HEK293 (cell line): ENCODE results near the gene ANGPTL4.
A peak's percentile ranks its signal among the peaks of the same experiment; 100 is the strongest.

Experiments used
- CTCF ChIA-PET: fragments of 350-600 bp; formaldehyde crosslinking; extraction: SDS; loops from one replicate; lab custom pipeline; 2021; ENCODE audit warnings: antibody characterized with exemption; lab: Yijun Ruan, JAX
- POLR2A ChIA-PET: fragments of 300-600 bp; formaldehyde crosslinking; extraction: SDS; loops from one replicate; lab custom pipeline; 2020; ENCODE audit warnings: antibody characterized with exemption, inconsistent platforms; lab: Yijun Ruan, JAX
- H3K27ac ChIP-seq: fragments of 200-500 bp; sonication (Bioruptor generic); 2 replicates; pipeline ENCODE4 v1.5.1; 2014; ENCODE audit warnings: low read depth, low read length, control low read depth, inconsistent platforms; ENCODE audit errors: extremely low read depth
- H3K36me3 ChIP-seq, 2 experiments: fragments of 200-500 bp in 1 of 2; sonication (Bioruptor generic) in 1 of 2; 1 replicate in 1 of 2; 2 replicates in 1 of 2; pipeline ENCODE4 v1.5.1; 2014 to 2017; ENCODE audit warnings: inconsistent platforms in 2 of 2, low read length in 2 of 2; ENCODE audit not compliant: control insufficient read depth in 2 of 2, insufficient read depth in 1 of 2
- H3K4me1 ChIP-seq: fragments of 200-500 bp; sonication (Bioruptor generic); 2 replicates; pipeline ENCODE4 v1.5.1; 2014; ENCODE audit warnings: mild to moderate bottlenecking, low read length, inconsistent platforms; ENCODE audit not compliant: control insufficient read depth, insufficient read depth
- H3K4me3 ChIP-seq: 2 replicates; pipeline ENCODE4 v1.5.1; 2011; ENCODE audit warnings: low read depth, mild to moderate bottlenecking, control low read depth, low read length, moderate library complexity
- H3K9me3 ChIP-seq: fragments of 200-500 bp; sonication (Bioruptor generic); 2 replicates; pipeline ENCODE4 v1.5.1; 2014; ENCODE audit warnings: low read depth, low read length, inconsistent platforms; ENCODE audit not compliant: control insufficient read depth, insufficient read depth
- BCL11B ChIP-seq: fragments of 450-650 bp; formaldehyde crosslinking; IDR thresholded peaks from 2 replicates; pipeline ENCODE4 v1.5.1; 2016; ENCODE audit warnings: low read depth, missing biosample characterization, missing genetic modification characterization
- EGR2 ChIP-seq: fragments of 450-650 bp; formaldehyde crosslinking; IDR thresholded peaks from 2 replicates; pipeline ENCODE4 v1.5.1; 2016; ENCODE audit warnings: low read depth, missing biosample characterization, missing genetic modification characterization
- GLIS1 ChIP-seq: fragments of 450-650 bp; formaldehyde crosslinking; IDR thresholded peaks from 2 replicates; pipeline ENCODE4 v1.5.1; 2016; ENCODE audit warnings: missing biosample characterization, missing genetic modification characterization
- HOXC10 ChIP-seq: sonication (generic); formaldehyde crosslinking; IDR thresholded peaks from 2 replicates; pipeline ENCODE4 v1.8.1; 2023; ENCODE audit warnings: mild to moderate bottlenecking, missing genetic modification reagents
- IKZF3 ChIP-seq: fragments of 450-650 bp; IDR thresholded peaks from 2 replicates; pipeline ENCODE4 v1.5.0; 2018; ENCODE audit warnings: missing biosample characterization, mild to moderate bottlenecking, missing genetic modification characterization, moderate library complexity
- KLF16 ChIP-seq: fragments of 450-650 bp; formaldehyde crosslinking; IDR thresholded peaks from 2 replicates; pipeline ENCODE4 v1.5.1; 2017; ENCODE audit warnings: missing biosample characterization, missing genetic modification characterization
- REPIN1 ChIP-seq: fragments of 450-650 bp; formaldehyde crosslinking; IDR thresholded peaks from 2 replicates; pipeline ENCODE4 v1.5.1; 2017; ENCODE audit warnings: missing biosample characterization, missing genetic modification characterization, low read depth
- SP7 ChIP-seq: fragments of 450-650 bp; formaldehyde crosslinking; IDR thresholded peaks from 2 replicates; pipeline ENCODE4 v1.5.1; 2016; ENCODE audit warnings: missing biosample characterization, missing genetic modification characterization
- TCF7L2 ChIP-seq: IDR thresholded peaks from 2 replicates; pipeline ENCODE4 v1.6.1; 2011; ENCODE audit warnings: low read depth, mild to moderate bottlenecking, inconsistent platforms, low read length, moderate library complexity, borderline replicate concordance
- ZBTB8A ChIP-seq: fragments of 450-650 bp; formaldehyde crosslinking; IDR thresholded peaks from 2 replicates; pipeline ENCODE4 v1.5.1; 2016; ENCODE audit warnings: missing biosample characterization, missing genetic modification characterization
- ZFHX2 ChIP-seq: fragments of 450-650 bp; formaldehyde crosslinking; conservative IDR thresholded peaks from 2 replicates; pipeline ENCODE4 v1.5.1; 2016; ENCODE audit warnings: missing biosample characterization, missing genetic modification characterization
- ZFP69B ChIP-seq: fragments of 450-650 bp; formaldehyde crosslinking; IDR thresholded peaks from 2 replicates; pipeline ENCODE4 v1.5.1; 2016; ENCODE audit warnings: missing biosample characterization, missing genetic modification characterization
- ZNF112 ChIP-seq: fragments of 450-650 bp; formaldehyde crosslinking; IDR thresholded peaks from 2 replicates; pipeline ENCODE4 v1.5.0; 2017; ENCODE audit warnings: missing biosample characterization, missing genetic modification characterization
- ZNF133 ChIP-seq: fragments of 450-650 bp; formaldehyde crosslinking; IDR thresholded peaks from 2 replicates; pipeline ENCODE4 v1.5.1; 2016; ENCODE audit warnings: missing biosample characterization, missing genetic modification characterization
- ZNF140 ChIP-seq: fragments of 450-650 bp; formaldehyde crosslinking; IDR thresholded peaks from 2 replicates; pipeline ENCODE4 v1.5.1; 2016; ENCODE audit warnings: missing biosample characterization, missing genetic modification characterization
- ZNF16 ChIP-seq: fragments of 450-650 bp; formaldehyde crosslinking; IDR thresholded peaks from 2 replicates; pipeline ENCODE4 v1.5.1; 2016; ENCODE audit warnings: low read depth, missing biosample characterization, missing genetic modification characterization
- ZNF184 ChIP-seq: fragments of 450-650 bp; IDR thresholded peaks from 2 replicates; pipeline ENCODE4 v1.5.1; 2018; ENCODE audit warnings: missing biosample characterization, mild to moderate bottlenecking, missing genetic modification characterization
- ZNF214 ChIP-seq: fragments of 450-650 bp; formaldehyde crosslinking; IDR thresholded peaks from 2 replicates; pipeline ENCODE4 v1.5.1; 2017; ENCODE audit warnings: missing biosample characterization, mild to moderate bottlenecking, missing genetic modification characterization, borderline replicate concordance
- ZNF221 ChIP-seq: fragments of 450-650 bp; formaldehyde crosslinking; IDR thresholded peaks from 2 replicates; pipeline ENCODE4 v1.5.1; 2017; ENCODE audit warnings: missing biosample characterization, missing genetic modification characterization, borderline replicate concordance
- ZNF24 ChIP-seq: fragments of 450-650 bp; formaldehyde crosslinking; IDR thresholded peaks from 2 replicates; pipeline ENCODE4 v1.5.1; 2016; ENCODE audit warnings: missing biosample characterization, missing genetic modification characterization
- ZNF324 ChIP-seq: fragments of 450-650 bp; formaldehyde crosslinking; IDR thresholded peaks from 2 replicates; pipeline ENCODE4 v1.5.1; 2016; ENCODE audit warnings: missing biosample characterization, missing genetic modification characterization
- ZNF366 ChIP-seq: fragments of 450-650 bp; formaldehyde crosslinking; conservative IDR thresholded peaks from 2 replicates; pipeline ENCODE4 v1.5.1; 2016; ENCODE audit warnings: missing biosample characterization, missing genetic modification characterization
- ZNF423 ChIP-seq: fragments of 450-650 bp; formaldehyde crosslinking; IDR thresholded peaks from 2 replicates; pipeline ENCODE4 v1.5.1; 2016; ENCODE audit warnings: missing biosample characterization, missing genetic modification characterization
- ZNF426 ChIP-seq: fragments of 450-650 bp; formaldehyde crosslinking; IDR thresholded peaks from 2 replicates; pipeline ENCODE4 v1.5.1; 2017; ENCODE audit warnings: missing biosample characterization, missing genetic modification characterization, mild to moderate bottlenecking, inconsistent platforms, moderate library complexity
- ZNF529 ChIP-seq: fragments of 450-650 bp; formaldehyde crosslinking; IDR thresholded peaks from 2 replicates; pipeline ENCODE4 v1.5.1; 2017; ENCODE audit warnings: missing genetic modification characterization, missing biosample characterization; ENCODE audit not compliant: insufficient replicate concordance
- ZNF585B ChIP-seq: fragments of 450-650 bp; formaldehyde crosslinking; IDR thresholded peaks from 2 replicates; pipeline ENCODE4 v1.5.1; 2016; ENCODE audit warnings: missing biosample characterization, missing genetic modification characterization
- ZNF600 ChIP-seq: fragments of 450-650 bp; formaldehyde crosslinking; IDR thresholded peaks from 2 replicates; pipeline ENCODE4 v1.5.1; 2016; ENCODE audit warnings: missing biosample characterization, missing genetic modification characterization
- ZNF670 ChIP-seq: fragments of 450-650 bp; formaldehyde crosslinking; IDR thresholded peaks from 2 replicates; pipeline ENCODE4 v1.5.1; 2016; ENCODE audit warnings: missing biosample characterization, missing genetic modification characterization, low read depth
- ZNF677 ChIP-seq: fragments of 450-650 bp; IDR thresholded peaks from 2 replicates; pipeline ENCODE4 v1.5.0; 2018; ENCODE audit warnings: missing biosample characterization, mild to moderate bottlenecking, missing genetic modification characterization, moderate library complexity
- ZSCAN16 ChIP-seq: fragments of 450-650 bp; formaldehyde crosslinking; IDR thresholded peaks from 2 replicates; pipeline ENCODE4 v1.5.1; 2016; ENCODE audit warnings: missing biosample characterization, missing genetic modification characterization
- ZSCAN23 ChIP-seq: fragments of 450-650 bp; formaldehyde crosslinking; IDR thresholded peaks from 2 replicates; pipeline ENCODE4 v1.5.1; 2016; ENCODE audit warnings: missing biosample characterization, missing genetic modification characterization
- TF ChIP-seq, protein P1 (sequence below): fragments of 450-650 bp; formaldehyde crosslinking; IDR thresholded peaks from 2 replicates; pipeline ENCODE4 v1.5.1; 2016; ENCODE audit warnings: missing biosample characterization, missing genetic modification characterization
- TF ChIP-seq, protein P2 (sequence below): fragments of 450-650 bp; formaldehyde crosslinking; IDR thresholded peaks from 2 replicates; pipeline ENCODE4 v1.5.1; 2016; ENCODE audit warnings: missing biosample characterization, missing genetic modification characterization
- TF ChIP-seq, protein P3 (sequence below): fragments of 450-650 bp; formaldehyde crosslinking; IDR thresholded peaks from 2 replicates; pipeline ENCODE4 v1.5.1; 2016; ENCODE audit warnings: missing biosample characterization, missing genetic modification characterization
- TF ChIP-seq, protein P4 (sequence below): fragments of 450-650 bp; IDR thresholded peaks from 2 replicates; pipeline ENCODE4 v1.5.1; 2018; ENCODE audit warnings: missing biosample characterization, mild to moderate bottlenecking, missing genetic modification characterization

Gene ANGPTL4

DNA sequence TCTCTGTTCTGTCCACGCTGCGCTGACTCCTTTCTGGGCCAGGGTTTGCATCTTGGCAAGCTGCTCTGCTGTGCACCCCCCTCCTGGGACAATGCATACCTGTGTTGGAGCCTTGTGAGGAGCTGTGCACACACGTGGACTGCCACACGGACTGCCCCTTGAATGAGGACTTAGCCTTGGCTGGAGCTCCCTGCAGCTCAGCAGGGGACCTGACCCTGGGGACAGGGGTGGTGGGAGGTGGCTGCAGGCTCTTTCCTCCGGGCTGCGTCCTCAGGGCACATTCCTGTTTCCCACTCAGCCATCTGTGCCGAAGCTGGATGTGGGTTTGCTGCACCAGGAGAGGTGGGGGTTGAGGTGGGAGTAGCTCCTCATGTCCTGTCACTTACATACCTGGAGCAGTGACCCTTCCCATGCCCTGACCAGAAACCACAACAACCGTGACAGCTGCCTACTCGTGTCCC, 34.4 kb downstream of the ANGPTL4 start:
- Histone ChIP-seq H3K9me3 (no peaks in the 10 kb centered on the region), H3K4me3 (no peak overlapping the region), H3K27ac (no peak overlapping the region), H3K36me3 (peaks cover 0 to 25% of the 10 kb centered on the region in 2 experiments; a peak in 2 of 3 replicates), H3K4me1 (no peaks in the 10 kb centered on the region)
- ChIA-PET POLR2A (interaction anchor here (1.0 to 1.1 kb wide), 2 partner anchors 43 to 46 kb away, joined by 3 read pairs; no protein-coding TSS in a partner anchor), CTCF (interaction anchor here (0.6 to 4.8 kb wide), 7 partner anchors 11 to 1497 kb away, joined by 3 to 87 read pairs (median 4); no protein-coding TSS in a partner anchor)
- no peak for TF ChIP-seq ZNF677
- TF ChIP-seq ZNF423 (tag by site-specific recombination) = no peak
- TF ChIP-seq ZNF221 (tag by site-specific recombination) = no peak
- TF ChIP-seq ZNF670 (tag by site-specific recombination) = no peak
- TF ChIP-seq ZNF600 (tag by site-specific recombination) = peak; percentile 50; the same call in 1 of the 2 replicates
- TF ChIP-seq ZNF24 (tag by site-specific recombination) = no peak
- TF ChIP-seq ZNF324 (tag by site-specific recombination) = no peak
- TF ChIP-seq ZNF426 (tag by site-specific recombination) = no peak
- TF ChIP-seq ZSCAN16 = no peak
- no peak for TF ChIP-seq ZNF133
- TF ChIP-seq ZSCAN23 (tag by site-specific recombination) = no peak
- no peak for TF ChIP-seq ZNF16 (tag by site-specific recombination)
- no peak for TF ChIP-seq ZNF184 (tag by site-specific recombination)
- TF ChIP-seq ZNF366 = no peak
- TF ChIP-seq TCF7L2 = no peak
- TF ChIP-seq, protein P1, sequence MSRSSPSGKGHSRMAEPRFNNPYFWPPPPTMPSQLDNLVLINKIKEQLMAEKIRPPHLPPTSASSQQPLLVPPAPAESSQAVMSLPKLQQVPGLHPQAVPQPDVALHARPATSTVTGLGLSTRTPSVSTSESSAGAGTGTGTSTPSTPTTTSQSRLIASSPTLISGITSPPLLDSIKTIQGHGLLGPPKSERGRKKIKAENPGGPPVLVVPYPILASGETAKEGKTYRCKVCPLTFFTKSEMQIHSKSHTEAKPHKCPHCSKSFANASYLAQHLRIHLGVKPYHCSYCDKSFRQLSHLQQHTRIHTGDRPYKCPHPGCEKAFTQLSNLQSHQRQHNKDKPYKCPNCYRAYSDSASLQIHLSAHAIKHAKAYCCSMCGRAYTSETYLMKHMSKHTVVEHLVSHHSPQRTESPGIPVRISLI (tag by site-specific recombination) = no peak
- TF ChIP-seq ZNF585B = no peak
- TF ChIP-seq GLIS1 (tag by site-specific recombination) = peak; percentile 30; the same call in 1 of the 2 replicates
- no peak for TF ChIP-seq ZNF529 (tag by site-specific recombination)
- TF ChIP-seq ZNF112 (tag by site-specific recombination) = no peak
- TF ChIP-seq ZNF214 (tag by site-specific recombination) = no peak
- TF ChIP-seq, protein P2, sequence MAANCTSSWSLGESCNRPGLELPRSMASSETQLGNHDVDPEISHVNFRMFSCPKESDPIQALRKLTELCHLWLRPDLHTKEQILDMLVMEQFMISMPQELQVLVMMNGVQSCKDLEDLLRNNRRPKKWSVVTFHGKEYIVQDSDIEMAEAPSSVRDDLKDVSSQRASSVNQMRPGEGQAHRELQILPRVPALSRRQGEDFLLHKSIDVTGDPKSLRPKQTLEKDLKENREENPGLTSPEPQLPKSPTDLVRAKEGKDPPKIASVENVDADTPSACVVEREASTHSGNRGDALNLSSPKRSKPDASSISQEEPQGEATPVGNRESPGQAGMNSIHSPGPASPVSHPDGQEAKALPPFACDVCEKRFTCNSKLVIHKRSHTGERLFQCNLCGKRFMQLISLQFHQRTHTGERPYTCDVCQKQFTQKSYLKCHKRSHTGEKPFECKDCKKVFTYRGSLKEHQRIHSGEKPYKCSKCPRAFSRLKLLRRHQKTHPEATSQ (tag by site-specific recombination) = no peak
- no peak for TF ChIP-seq IKZF3
- no peak for TF ChIP-seq ZFP69B (tag by site-specific recombination)
- TF ChIP-seq HOXC10 (CRISPR knock-in tag) = no peak
- TF ChIP-seq ZFHX2 = peak; percentile 74
- no peak for TF ChIP-seq ZNF140 (tag by site-specific recombination)
- TF ChIP-seq, protein P3, sequence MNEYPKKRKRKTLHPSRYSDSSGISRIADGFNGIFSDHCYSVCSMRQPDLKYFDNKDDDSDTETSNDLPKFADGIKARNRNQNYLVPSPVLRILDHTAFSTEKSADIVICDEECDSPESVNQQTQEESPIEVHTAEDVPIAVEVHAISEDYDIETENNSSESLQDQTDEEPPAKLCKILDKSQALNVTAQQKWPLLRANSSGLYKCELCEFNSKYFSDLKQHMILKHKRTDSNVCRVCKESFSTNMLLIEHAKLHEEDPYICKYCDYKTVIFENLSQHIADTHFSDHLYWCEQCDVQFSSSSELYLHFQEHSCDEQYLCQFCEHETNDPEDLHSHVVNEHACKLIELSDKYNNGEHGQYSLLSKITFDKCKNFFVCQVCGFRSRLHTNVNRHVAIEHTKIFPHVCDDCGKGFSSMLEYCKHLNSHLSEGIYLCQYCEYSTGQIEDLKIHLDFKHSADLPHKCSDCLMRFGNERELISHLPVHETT = no peak
- TF ChIP-seq BCL11B (tag by site-specific recombination) = no peak
- peak; percentile 96 for TF ChIP-seq EGR2 (tag by site-specific recombination)
- TF ChIP-seq, protein P4, sequence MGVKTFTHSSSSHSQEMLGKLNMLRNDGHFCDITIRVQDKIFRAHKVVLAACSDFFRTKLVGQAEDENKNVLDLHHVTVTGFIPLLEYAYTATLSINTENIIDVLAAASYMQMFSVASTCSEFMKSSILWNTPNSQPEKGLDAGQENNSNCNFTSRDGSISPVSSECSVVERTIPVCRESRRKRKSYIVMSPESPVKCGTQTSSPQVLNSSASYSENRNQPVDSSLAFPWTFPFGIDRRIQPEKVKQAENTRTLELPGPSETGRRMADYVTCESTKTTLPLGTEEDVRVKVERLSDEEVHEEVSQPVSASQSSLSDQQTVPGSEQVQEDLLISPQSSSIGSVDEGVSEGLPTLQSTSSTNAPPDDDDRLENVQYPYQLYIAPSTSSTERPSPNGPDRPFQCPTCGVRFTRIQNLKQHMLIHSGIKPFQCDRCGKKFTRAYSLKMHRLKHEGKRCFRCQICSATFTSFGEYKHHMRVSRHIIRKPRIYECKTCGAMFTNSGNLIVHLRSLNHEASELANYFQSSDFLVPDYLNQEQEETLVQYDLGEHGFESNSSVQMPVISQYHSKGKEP (tag by site-specific recombination) = no peak
- no peak for TF ChIP-seq SP7
- TF ChIP-seq KLF16 = no peak
- TF ChIP-seq ZBTB8A = no peak
- TF ChIP-seq REPIN1 (tag by site-specific recombination) = no peak
